Neural cell (in vitro differentiated cells): ENCODE data around the gene VIPAS39. TPM values are rescaled to one million over a fixed set of nuclear protein-coding genes. Genes with fewer than 3 reads are reported as not detected.

Experiments
- H2AFZ ChIP-seq: fragments of 200-600, 300-800 bp; sonication (generic), shearing (Covaris generic); 2 replicates; pipeline ENCODE4 v1.6.0; 2014; ENCODE audit warnings: low read depth, mild to moderate bottlenecking, antibody characterized with exemption, low read length, moderate library complexity
- H3F3A ChIP-seq: fragments of 200-600 bp; shearing (Covaris generic); 2 replicates; pipeline ENCODE4 v1.6.1; 2016; ENCODE audit warnings: mild to moderate bottlenecking, moderate library complexity, mixed read lengths, antibody characterized with exemption, low read length; ENCODE audit not compliant: insufficient read depth, poor library complexity, severe bottlenecking
- H3K27ac ChIP-seq: fragments of 200-600, 300-800 bp; sonication (generic), shearing (Covaris generic); 2 replicates; pipeline ENCODE4 v1.5.1; 2014; ENCODE audit warnings: mild to moderate bottlenecking, low read length, moderate library complexity
- H3K27me3 ChIP-seq: fragments of 300-800, 200-600 bp; sonication (generic), shearing (Covaris generic); 2 replicates; pipeline ENCODE4 v1.6.0; 2014; ENCODE audit warnings: mild to moderate bottlenecking, low read depth, low read length, moderate library complexity; ENCODE audit not compliant: insufficient read depth
- H3K36me3 ChIP-seq: fragments of 300-800, 200-600 bp; sonication (generic), shearing (Covaris generic); 2 replicates; pipeline ENCODE4 v1.5.1; 2014; ENCODE audit warnings: mild to moderate bottlenecking, antibody characterized with exemption, low read length, moderate library complexity; ENCODE audit not compliant: insufficient read depth
- H3K4me2 ChIP-seq: fragments of 300-800, 200-600 bp; sonication (generic), shearing (Covaris generic); 2 replicates; pipeline ENCODE4 v1.6.0; 2014; ENCODE audit warnings: mild to moderate bottlenecking, low read length
- H3K4me3 ChIP-seq: fragments of 300-800, 200-600 bp; sonication (generic), shearing (Covaris generic); 2 replicates; pipeline ENCODE4 v1.5.1; 2014; ENCODE audit warnings: mild to moderate bottlenecking, low read length, moderate library complexity
- H3K79me2 ChIP-seq: fragments of 200-600 bp; shearing (Covaris generic); replicated peaks from 2 replicates; pipeline ENCODE4 v1.6.0; 2014; ENCODE audit warnings: mild to moderate bottlenecking, low read length, moderate library complexity; ENCODE audit not compliant: insufficient read depth
- H3K9ac ChIP-seq: fragments of 300-800, 200-600 bp; sonication (generic), shearing (Covaris generic); 2 replicates; pipeline ENCODE4 v1.6.1; 2016; ENCODE audit warnings: mild to moderate bottlenecking, low read length, mixed read lengths
- H3K9me2 ChIP-seq: fragments of 200-600 bp; shearing (Covaris generic); 2 replicates; pipeline ENCODE4 v1.6.1; 2016; ENCODE audit warnings: mild to moderate bottlenecking, low read length, mixed read lengths; ENCODE audit not compliant: insufficient read depth
- H3K9me3 ChIP-seq: fragments of 200-600, 300-800 bp; sonication (generic), shearing (Covaris generic); 2 replicates; pipeline ENCODE4 v1.6.1; 2016; ENCODE audit warnings: mild to moderate bottlenecking, mixed run types, low read length, moderate library complexity, mixed read lengths
- H4K20me1 ChIP-seq: fragments of 200-600 bp; shearing (Covaris generic); 2 replicates; pipeline ENCODE4 v1.6.1; 2016; ENCODE audit warnings: mild to moderate bottlenecking, mixed run types; ENCODE audit not compliant: insufficient read depth
- EP300 ChIP-seq: fragments of 450-650 bp; conservative IDR thresholded peaks from 2 replicates; pipeline ENCODE4 v1.6.1; 2014; ENCODE audit warnings: antibody characterized with exemption, mild to moderate bottlenecking, moderate library complexity; ENCODE audit not compliant: poor library complexity, severe bottlenecking
- EZH2 ChIP-seq: fragments of 200-600, 300-800 bp; shearing (Covaris generic), sonication (generic); IDR thresholded peaks from 2 replicates; pipeline ENCODE4 v1.6.1; 2014; ENCODE audit warnings: antibody characterized with exemption, low read length, borderline replicate concordance, mild to moderate bottlenecking; ENCODE audit not compliant: insufficient read depth, poor library complexity, severe bottlenecking
- MXI1 ChIP-seq: fragments of 450-650 bp; conservative IDR thresholded peaks from 2 replicates; pipeline ENCODE4 v1.6.1; 2014; ENCODE audit warnings: antibody characterized with exemption, mild to moderate bottlenecking; ENCODE audit not compliant: poor library complexity, severe bottlenecking
- POLR2AphosphoS5 ChIP-seq: IDR thresholded peaks from 2 replicates; pipeline ENCODE4 v1.6.1; 2012
- RAD21 ChIP-seq: fragments of 450-650 bp; conservative IDR thresholded peaks from 2 replicates; pipeline ENCODE4 v1.6.1; 2014; ENCODE audit warnings: antibody characterized with exemption, mild to moderate bottlenecking, moderate library complexity
- SMC3 ChIP-seq: fragments of 450-650 bp; conservative IDR thresholded peaks from 2 replicates; pipeline ENCODE4 v1.6.1; 2014; ENCODE audit warnings: antibody characterized with exemption, mild to moderate bottlenecking, moderate library complexity; ENCODE audit not compliant: poor library complexity
- TAF1 ChIP-seq: IDR thresholded peaks from 2 replicates; pipeline ENCODE4 v1.6.1; 2012; ENCODE audit warnings: low read depth
- polyA minus RNA-seq: library from RNA; depleted of rRNA, polyadenylated mRNA; stranded (reverse); fragments of >200 nt; gene quantifications from 2 replicates; pipeline ENCODE4 v1.2.3, GENCODE V29; 2014
- polyA plus RNA-seq: library from polyadenylated mRNA; depleted of rRNA; stranded (reverse); fragments of >200 nt; gene quantifications from 2 replicates; pipeline ENCODE4 v1.2.3, GENCODE V29; 2014
- TF ChIP-seq, protein P1 (sequence below): IDR thresholded peaks from 2 replicates; pipeline ENCODE4 v1.6.1; 2012; ENCODE audit warnings: borderline replicate concordance
- TF ChIP-seq, protein P2 (sequence below): fragments of 450-650 bp; IDR thresholded peaks from 2 replicates; pipeline ENCODE4 v1.5.1; 2014; ENCODE audit warnings: antibody characterized with exemption, mild to moderate bottlenecking, moderate library complexity; ENCODE audit not compliant: poor library complexity, severe bottlenecking

The VIPAS39 gene
- 31.1 and 39.5 TPM in 2 replicates for polyA plus RNA-seq
- 37.3 and 38.7 TPM in 2 replicates for polyA minus RNA-seq

DNA sequence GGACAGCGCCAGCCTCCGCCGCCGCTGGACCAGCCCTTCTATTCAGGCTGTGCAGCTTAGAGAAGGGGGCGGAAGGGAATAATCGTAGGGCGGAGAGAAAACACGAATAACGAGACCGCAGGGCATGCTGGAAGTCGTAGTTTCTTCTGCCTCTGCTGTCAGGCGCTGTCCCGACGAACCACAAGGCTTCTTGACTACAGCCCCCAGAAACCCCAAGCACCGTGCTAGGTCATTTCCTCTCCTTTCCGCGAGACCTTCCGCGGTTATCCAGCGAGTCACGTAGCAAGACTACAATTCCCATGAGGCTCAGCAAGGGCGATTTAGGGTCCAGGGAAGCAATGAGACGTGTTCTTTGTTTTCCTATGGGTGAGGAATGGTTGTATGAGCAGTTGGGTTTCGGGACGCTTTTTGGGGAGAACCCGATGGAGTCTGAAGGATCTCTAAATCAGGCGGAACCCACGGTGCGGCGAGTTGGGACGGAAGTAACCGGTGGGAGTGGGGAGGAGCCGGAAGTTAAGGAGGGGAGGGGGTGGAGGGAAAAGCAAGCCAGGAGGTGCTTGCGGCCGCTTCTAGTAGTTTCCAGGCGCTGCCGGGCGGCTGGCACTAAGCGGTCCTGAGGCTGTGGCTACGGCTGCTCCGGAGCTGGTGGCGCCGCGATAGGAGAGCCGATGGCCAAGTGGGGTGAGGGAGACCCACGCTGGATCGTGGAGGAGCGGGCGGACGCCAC is at the start of gene VIPAS39, which contains the start of gene AHSA1:
TSS of gene VIPAS39 (minus strand) at position 80 of the 727 bp plus-strand sequence. CDS start 3,499 bp downstream, outside the sequence.
TSS of gene AHSA1 (plus strand) at position 572 of the 727 bp plus-strand sequence. CDS start at position 669, 97 bp downstream.
- Histone ChIP-seq H3K4me3 (peak within 1 kb of the TSS; percentile 70), H3F3A (no peaks in the 10 kb centered on the region), H3K9me2 (no peaks in the 10 kb centered on the region), H3K9ac (peak within 1 kb of the TSS; percentile 82), H3K4me2 (peak within 1 kb of the TSS; percentile 99), H4K20me1 (no peaks in the 10 kb centered on the region), H3K27me3 (no peaks in the 10 kb centered on the region), H2AFZ (peak within 1 kb of the TSS; percentile 98), H3K9me3 (no peaks in the 10 kb centered on the region), H3K27ac (peak within 1 kb of the TSS; percentile 91), H3K36me3 (peaks cover 5% of the 10 kb centered on the region), H3K79me2 (peaks cover 40% of the 10 kb centered on the region)
- TF ChIP-seq EZH2 (no peak), MXI1 (peak; percentile 74), POLR2AphosphoS5 (peak; percentile 93), SMC3 (peak; percentile 26), RAD21 (peak; percentile 19), TAF1 (no peak), EP300 (peak; percentile 9)
- TF ChIP-seq, protein P1, sequence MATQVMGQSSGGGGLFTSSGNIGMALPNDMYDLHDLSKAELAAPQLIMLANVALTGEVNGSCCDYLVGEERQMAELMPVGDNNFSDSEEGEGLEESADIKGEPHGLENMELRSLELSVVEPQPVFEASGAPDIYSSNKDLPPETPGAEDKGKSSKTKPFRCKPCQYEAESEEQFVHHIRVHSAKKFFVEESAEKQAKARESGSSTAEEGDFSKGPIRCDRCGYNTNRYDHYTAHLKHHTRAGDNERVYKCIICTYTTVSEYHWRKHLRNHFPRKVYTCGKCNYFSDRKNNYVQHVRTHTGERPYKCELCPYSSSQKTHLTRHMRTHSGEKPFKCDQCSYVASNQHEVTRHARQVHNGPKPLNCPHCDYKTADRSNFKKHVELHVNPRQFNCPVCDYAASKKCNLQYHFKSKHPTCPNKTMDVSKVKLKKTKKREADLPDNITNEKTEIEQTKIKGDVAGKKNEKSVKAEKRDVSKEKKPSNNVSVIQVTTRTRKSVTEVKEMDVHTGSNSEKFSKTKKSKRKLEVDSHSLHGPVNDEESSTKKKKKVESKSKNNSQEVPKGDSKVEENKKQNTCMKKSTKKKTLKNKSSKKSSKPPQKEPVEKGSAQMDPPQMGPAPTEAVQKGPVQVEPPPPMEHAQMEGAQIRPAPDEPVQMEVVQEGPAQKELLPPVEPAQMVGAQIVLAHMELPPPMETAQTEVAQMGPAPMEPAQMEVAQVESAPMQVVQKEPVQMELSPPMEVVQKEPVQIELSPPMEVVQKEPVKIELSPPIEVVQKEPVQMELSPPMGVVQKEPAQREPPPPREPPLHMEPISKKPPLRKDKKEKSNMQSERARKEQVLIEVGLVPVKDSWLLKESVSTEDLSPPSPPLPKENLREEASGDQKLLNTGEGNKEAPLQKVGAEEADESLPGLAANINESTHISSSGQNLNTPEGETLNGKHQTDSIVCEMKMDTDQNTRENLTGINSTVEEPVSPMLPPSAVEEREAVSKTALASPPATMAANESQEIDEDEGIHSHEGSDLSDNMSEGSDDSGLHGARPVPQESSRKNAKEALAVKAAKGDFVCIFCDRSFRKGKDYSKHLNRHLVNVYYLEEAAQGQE: peak; percentile 29
- TF ChIP-seq, protein P2, sequence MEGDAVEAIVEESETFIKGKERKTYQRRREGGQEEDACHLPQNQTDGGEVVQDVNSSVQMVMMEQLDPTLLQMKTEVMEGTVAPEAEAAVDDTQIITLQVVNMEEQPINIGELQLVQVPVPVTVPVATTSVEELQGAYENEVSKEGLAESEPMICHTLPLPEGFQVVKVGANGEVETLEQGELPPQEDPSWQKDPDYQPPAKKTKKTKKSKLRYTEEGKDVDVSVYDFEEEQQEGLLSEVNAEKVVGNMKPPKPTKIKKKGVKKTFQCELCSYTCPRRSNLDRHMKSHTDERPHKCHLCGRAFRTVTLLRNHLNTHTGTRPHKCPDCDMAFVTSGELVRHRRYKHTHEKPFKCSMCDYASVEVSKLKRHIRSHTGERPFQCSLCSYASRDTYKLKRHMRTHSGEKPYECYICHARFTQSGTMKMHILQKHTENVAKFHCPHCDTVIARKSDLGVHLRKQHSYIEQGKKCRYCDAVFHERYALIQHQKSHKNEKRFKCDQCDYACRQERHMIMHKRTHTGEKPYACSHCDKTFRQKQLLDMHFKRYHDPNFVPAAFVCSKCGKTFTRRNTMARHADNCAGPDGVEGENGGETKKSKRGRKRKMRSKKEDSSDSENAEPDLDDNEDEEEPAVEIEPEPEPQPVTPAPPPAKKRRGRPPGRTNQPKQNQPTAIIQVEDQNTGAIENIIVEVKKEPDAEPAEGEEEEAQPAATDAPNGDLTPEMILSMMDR: peak; percentile 4

DNA sequence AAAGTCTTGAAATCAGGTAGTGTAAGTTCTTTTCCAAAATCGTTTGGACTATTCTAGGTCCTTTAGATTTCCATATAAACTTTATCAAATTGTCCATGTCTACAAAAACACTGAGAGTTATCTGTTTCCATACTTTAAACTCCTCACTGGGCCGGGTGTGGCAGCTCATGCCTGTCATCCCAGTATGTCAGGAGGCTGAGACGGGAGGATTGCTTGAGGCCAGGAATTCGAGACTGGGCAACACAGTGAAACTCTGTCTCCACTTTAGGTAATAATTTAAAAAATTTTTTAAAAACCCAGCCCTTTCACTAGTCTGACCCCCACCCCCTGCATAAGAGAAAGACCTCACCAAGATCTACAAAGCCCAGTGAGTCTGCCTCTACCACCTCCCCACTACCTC is 47.6 kb upstream of the VIPAS39 start:
- Histone ChIP-seq H3K9me2 (no peaks in the 10 kb centered on the region), H3K27me3 (peaks cover 8% of the 10 kb centered on the region), H3K9me3 (peaks cover 6% of the 10 kb centered on the region), H3K9ac (no peak overlapping the region), H3K4me3 (no peak overlapping the region), H3K4me2 (no peak overlapping the region), H3K36me3 (no peaks in the 10 kb centered on the region), H3K79me2 (no peaks in the 10 kb centered on the region), H2AFZ (no peak overlapping the region), H3K27ac (no peak overlapping the region), H4K20me1 (no peaks in the 10 kb centered on the region), H3F3A (no peaks in the 10 kb centered on the region)
- TF ChIP-seq, protein P1: no peak
- TF ChIP-seq EP300 (no peak), SMC3 (no peak), POLR2AphosphoS5 (no peak), TAF1 (no peak), EZH2 (no peak), RAD21 (no peak)
- TF ChIP-seq, protein P2: no peak
